Activated CD8-positive, alpha-beta memory T cell treated with anti-CD3 and anti-CD28 coated beads, Interleukin-2, amount 50 U/mL, for 24 hours (primary cell): ENCODE data around the gene GAS2.

ENCODE experiments used
- DNase-seq: peaks from one replicate; pipeline ENCODE4 v3.0.0-alpha.2; 2020; ENCODE audit errors: extremely low read depth

GAS2 gene

DNA sequence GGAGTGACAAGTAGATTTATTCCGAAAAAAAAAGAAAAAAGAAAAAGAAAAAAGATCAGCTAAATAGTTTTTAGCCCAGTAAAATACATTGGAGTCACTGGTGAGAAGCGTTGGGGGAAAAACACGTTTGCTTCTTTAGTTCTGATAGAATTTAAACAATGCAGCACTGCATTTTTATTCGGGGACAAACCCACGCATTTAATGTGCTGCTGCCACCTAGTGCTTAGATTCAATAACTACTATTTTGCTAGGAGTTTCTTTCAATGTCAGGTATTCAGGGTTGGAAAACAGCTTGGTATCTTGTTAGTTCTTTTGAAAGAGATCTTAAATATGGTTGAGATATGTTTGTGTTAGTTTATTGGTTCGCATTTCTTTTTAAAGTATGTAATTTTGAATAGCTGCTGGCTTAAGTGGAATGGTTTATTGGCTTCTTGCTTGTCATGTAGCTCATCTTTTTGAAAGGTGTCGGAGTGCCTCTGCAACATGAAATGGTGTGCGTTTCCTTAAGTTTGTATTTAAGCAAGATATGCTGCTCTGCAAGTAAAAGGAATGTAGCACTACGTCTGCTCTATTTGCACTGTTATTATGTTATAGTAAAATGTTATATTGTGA lies 121.2 kb downstream of the GAS2 start:
- no peak for DNase-seq

DNA sequence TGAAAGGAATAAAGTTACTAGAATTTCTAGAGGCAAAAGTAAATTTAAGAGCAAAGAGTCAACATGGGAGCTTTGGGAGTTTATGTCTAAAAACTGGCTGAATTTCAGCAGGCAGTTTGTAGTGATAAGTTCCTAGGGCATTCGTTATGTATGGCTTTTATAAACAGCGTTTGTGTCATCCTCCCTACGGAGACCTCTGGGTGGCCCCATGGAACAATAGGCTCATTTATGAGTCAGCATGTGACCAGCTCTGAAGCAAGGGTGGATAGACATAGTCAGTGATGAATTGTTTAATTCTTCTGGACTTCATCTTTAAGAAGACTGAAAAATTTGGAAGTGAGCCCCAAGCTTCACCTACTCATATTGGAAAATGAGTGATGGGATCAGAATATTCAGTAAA lies 126.1 kb downstream of the GAS2 start:
- no peak for DNase-seq

GRCh38 chr11:22795914-22796313 lies 129.5 kb downstream of the GAS2 start:
- no peak for DNase-seq

- no peak for DNase-seq
Observed at GRCh38 chr11:22797047-22797446, 130.6 kb downstream of the GAS2 start.

GRCh38 chr11:22798901-22799300 lies 132.5 kb downstream of the GAS2 start:
- no peak for DNase-seq

DNA sequence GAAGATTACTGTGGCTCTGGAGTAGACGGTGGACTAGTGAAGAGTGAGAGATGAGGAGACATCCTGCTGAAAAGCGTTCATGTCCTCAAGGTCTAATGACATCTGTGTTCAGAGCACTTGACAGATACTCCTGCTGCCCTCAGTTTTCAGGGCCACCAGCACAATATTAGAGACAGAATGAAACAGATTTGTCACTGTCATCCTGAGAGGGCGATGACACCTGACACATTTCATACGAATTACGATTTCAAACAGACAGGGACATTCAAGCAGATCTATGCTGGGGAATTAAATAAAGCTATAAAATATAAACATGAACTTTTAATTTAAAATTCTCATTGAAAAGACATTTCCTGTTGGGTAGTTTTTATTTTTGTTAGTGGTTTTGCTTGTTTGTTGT lies 134.1 kb downstream of the GAS2 start:
- no peak for DNase-seq

GRCh38 chr11:22802861-22803260 lies 136.4 kb downstream of the GAS2 start:
- DNase-seq, result no peak

DNA sequence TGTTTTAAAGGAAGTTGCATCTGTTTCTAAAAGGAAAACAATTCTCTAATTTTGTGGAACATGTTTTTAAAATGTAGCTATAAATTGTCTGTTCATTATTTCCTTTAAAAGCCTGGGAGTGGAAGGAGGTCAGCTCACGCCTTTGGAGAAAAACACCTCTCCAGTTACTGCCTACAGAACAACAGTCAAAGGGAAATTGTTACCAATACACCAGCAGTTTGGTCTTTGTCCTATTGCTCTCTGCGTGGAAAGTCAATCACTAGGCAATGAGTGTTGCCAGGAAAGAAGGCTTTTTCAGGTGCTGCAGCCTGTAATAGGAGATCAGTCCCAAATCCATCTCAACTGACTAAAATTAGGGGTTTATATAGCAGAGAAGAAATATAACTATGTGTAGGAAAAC lies 141.0 kb downstream of the GAS2 start:
- DNase-seq, result no peak

- DNase-seq, result no peak
Observed at GRCh38 chr11:22807855-22808570, 141.6 kb downstream of the GAS2 start.

DNA sequence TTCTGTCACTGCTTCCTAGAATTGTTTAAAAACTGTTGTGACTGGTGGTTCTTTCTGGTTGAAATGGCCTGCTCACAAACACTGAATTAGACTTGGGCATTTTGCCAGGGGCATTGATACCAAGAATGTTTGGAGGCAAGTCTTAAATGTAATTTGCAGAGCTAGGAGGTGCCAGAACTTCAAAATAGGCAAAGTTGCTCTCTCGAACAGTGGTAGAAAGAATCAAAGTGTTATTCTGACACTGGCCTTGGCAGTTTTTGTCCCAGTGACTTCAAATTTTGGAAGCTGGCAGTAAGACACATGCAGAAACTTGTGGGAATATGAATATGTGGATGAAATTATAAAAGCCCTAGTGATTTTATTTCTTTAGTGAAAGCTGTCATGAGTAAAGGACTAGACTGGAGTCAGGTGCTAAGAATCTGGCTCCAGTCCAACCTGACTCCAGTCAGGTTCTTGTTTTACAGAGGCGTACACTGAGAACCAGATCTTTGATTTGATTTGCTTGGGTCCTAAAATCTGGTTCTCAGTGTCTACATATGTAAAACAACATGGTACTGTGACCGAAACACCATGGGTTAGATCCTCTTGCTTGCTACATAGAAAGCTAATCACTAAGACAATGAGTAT lies 142.3 kb downstream of the GAS2 start:
- DNase-seq, result no peak

- no peak for DNase-seq
Observed at GRCh38 chr11:22809893-22810292, 143.5 kb downstream of the GAS2 start.

- DNase-seq, result no peak
Observed at GRCh38 chr11:22822203-22822602, 155.8 kb downstream of the GAS2 start.

GRCh38 chr11:22828373-22828772 lies 162.0 kb downstream of the GAS2 start:
- DNase-seq, result no peak

DNA sequence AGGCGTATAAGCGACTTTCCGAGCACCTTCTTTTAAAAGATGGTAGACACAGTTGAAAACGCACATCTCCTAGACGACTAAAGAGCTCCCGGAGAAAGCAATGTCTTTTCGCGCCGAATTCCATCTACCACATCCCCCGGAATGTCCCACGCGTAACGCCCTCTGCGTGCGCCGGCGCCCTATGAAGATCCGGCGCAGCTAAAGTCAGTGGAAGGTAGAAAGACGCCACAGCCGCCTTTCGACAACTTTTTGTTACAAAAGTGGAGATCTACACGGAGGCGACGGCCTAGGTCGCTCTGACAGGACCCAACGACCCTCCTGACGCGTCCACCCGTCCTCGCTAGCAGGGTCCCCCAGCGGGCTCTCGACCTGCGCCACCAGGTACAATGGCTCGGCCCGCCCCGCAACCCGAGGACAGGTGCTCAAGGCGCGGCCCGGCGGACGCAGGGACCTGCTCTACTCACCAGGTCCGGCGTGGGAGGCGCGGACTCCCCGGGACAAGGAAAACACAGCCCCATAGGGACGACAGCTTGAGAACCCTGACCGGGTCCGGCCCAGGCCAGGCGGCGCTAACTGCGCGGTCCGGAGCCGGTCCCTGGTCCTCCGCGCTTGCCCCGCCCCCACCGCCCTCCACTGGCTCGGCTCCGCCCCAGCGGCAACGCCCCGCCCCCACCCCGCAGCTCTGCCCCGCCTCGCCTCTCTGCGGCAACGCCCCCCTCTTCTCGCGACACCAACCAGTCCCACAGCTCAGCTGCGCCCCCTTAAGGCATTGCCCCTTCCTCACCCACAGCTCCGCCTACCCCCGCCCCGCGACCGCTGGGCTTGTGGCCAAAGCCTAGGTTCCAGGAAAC lies 163.0 kb downstream of the GAS2 start, which contains the start of gene SVIP:
Gene SVIP (minus strand): TSS at position 571 of the 851 bp plus-strand sequence. CDS start 53 bp downstream, at position 518.
- peak; percentile 78 for DNase-seq

DNA sequence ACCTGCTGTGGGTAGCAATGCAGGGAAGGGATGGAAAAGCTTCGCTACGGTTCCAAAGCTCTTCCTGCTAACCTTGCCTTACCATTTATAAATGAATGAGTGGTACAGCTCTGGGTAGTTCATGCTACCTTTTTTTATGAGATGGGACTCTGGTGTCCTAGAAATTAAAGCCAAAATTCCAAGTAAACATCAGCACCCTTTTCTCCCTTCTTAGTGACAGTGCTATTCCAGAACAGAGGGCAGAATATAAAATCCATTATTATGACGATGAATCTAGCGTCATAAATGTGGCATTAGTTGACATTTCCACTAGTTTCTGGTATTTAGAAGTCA lies 163.6 kb downstream of the GAS2 start:
- no peak for DNase-seq

DNA sequence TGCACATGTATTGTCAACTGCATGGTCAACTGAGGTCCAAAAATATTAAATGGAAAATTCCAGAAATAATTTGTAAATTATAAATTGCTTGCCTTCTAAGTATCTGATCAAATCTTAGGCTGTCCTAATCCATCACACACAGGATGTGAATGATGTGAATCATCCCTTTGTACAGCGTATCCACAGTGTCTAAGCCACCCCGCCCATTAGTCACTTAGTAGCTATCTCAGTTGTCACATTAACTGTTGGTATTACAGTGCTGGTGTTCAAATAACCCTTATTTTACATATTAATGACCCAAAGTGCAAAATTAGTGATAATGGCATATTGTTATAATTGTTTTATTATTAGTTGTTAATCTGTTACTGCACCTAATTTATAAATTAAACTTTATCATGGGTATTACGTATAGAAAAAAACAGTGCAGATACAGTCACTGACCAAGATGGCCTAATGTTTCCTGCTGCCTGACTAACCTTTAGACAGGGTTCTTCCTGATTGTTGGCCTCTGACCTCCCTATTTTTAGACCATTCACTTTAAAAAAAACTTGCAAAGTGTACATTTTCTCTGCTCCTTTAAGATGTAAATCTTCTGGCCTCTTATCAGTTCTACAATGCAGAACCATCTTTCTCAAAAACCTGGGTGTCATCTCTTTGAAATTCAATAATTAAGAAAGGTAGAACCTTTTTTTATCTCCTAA lies 166.1 kb downstream of the GAS2 start:
- DNase-seq, result no peak

- no peak for DNase-seq
Observed at GRCh38 chr11:22846726-22847125, 180.3 kb downstream of the GAS2 start.

- DNase-seq, result no peak
Observed at GRCh38 chr11:22851477-22851876, 185.1 kb downstream of the GAS2 start.

DNA sequence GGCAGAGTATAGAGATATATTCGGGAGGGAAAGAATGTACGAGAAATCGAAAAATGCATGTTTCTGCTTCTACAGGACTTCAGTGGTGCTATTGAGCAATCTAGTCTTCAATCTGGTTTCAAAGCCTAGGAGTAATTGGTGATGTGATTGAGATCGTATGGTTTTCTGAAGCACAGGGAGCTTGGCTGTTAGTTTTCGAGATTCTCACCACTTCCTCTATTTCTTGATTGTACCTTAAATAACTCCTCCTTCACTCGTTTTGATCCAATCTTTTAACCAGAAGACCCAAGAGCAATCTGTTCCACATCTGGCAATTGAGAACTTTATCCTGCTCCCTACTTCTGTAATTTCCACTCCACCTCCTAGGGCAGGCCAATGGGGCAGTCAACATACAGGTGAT lies 193.3 kb downstream of the GAS2 start:
- no peak for DNase-seq

GRCh38 chr11:22860241-22860640 lies 193.8 kb downstream of the GAS2 start, which contains the start of gene CCDC179:
CCDC179 (minus strand) TSS chr11:22860474; CDS start chr11:22860421, 53 bp downstream.
- no peak for DNase-seq
